H1 (cell line): Measurements from ENCODE around the gene SHLD1.

Experiments
- ATF2 ChIP-seq: IDR thresholded peaks from 2 replicates; pipeline ENCODE4 v1.6.1; 2012; ENCODE audit warnings: low read length, inconsistent platforms
- CTCF ChIP-seq, 3 experiments: IDR thresholded peaks; 1 replicate in 2 of 3; 2 replicates in 1 of 3; pipeline versions ENCODE4 v1.5.1 to v1.6.1; 2011; ENCODE audit warnings: low read length in 3 of 3, mild to moderate bottlenecking in 3 of 3, inconsistent platforms in 2 of 3, low read depth in 1 of 3, moderate library complexity in 1 of 3; ENCODE audit not compliant: insufficient read depth in 1 of 3; ENCODE audit errors: control extremely low read depth in 1 of 3
- EZH2 ChIP-seq: fragments of 200-600 bp; sonication (generic); IDR thresholded peaks from 2 replicates; pipeline ENCODE4 v1.7.1; 2012; ENCODE audit warnings: low read depth, mild to moderate bottlenecking, moderate library complexity, low read length, inconsistent platforms; ENCODE audit not compliant: severe bottlenecking
- HDAC2 ChIP-seq, 2 experiments: fragments of 300-600 bp in 1 of 2; sonication (generic) in 1 of 2; IDR thresholded peaks; 2 replicates each; pipeline ENCODE4 v1.6.1; 2011 to 2012; ENCODE audit warnings: low read depth in 2 of 2, low read length in 2 of 2, mild to moderate bottlenecking in 2 of 2, moderate library complexity in 2 of 2, borderline replicate concordance in 1 of 2, inconsistent platforms in 1 of 2
- KDM1A ChIP-seq: fragments of 200-600, 300-600 bp; sonication (generic); IDR thresholded peaks from 2 replicates; pipeline ENCODE4 v1.7.1; 2016; ENCODE audit warnings: mild to moderate bottlenecking, low read length, borderline replicate concordance
- POLR2A ChIP-seq, 2 experiments: IDR thresholded peaks; 1 replicate in 1 of 2; 2 replicates in 1 of 2; pipeline ENCODE4 v1.6.1; 2011; ENCODE audit warnings: low read depth in 2 of 2, low read length in 2 of 2, mild to moderate bottlenecking in 2 of 2; ENCODE audit errors: control extremely low read depth in 1 of 2
- POLR2AphosphoS5 ChIP-seq: IDR thresholded peaks from 2 replicates; pipeline ENCODE4 v1.6.1; 2011; ENCODE audit warnings: low read depth, low read length
- SUZ12 ChIP-seq: fragments of 200-600 bp; sonication (generic); IDR thresholded peaks from 2 replicates; pipeline ENCODE4 v1.6.1; 2012; ENCODE audit warnings: mild to moderate bottlenecking, inconsistent platforms, low read length, moderate library complexity, mixed read lengths
- TAF1 ChIP-seq: IDR thresholded peaks from 2 replicates; pipeline ENCODE4 v1.6.1; 2011; ENCODE audit warnings: mild to moderate bottlenecking, low read depth, low read length
- TAF7 ChIP-seq: optimal IDR thresholded peaks from 2 replicates; pipeline ENCODE3; 2011; ENCODE audit warnings: low read depth, mild to moderate bottlenecking, inconsistent platforms, low read length, moderate library complexity, borderline replicate concordance
- TBP ChIP-seq: IDR thresholded peaks from 2 replicates; pipeline ENCODE4 v1.6.1; 2011; ENCODE audit warnings: low read depth, low read length, improper control_type of control experiment
- YY1 ChIP-seq: IDR thresholded peaks from 2 replicates; pipeline ENCODE4 v1.6.1; 2011; ENCODE audit warnings: low read depth, mild to moderate bottlenecking, low read length
- TF ChIP-seq, protein P1 (sequence below): IDR thresholded peaks from 2 replicates; pipeline ENCODE4 v1.6.1; 2012; ENCODE audit warnings: inconsistent platforms

- TF ChIP-seq ATF2: no peak
- no peak for TF ChIP-seq HDAC2 (IDR thresholded peaks at IDR 0.05; ENCODE audit: borderline replicate concordance in 1 of 2, low read depth in 2 of 2, low read length in 2 of 2)
- no peak for TF ChIP-seq CTCF (IDR thresholded peaks at IDR 0.05; ENCODE audit: control extremely low read depth in 1 of 3, insufficient read depth in 1 of 3, low read depth in 1 of 3, low read length in 3 of 3)
- no peak for TF ChIP-seq KDM1A
- TF ChIP-seq POLR2AphosphoS5: no peak
- TF ChIP-seq YY1: no peak
- no peak for TF ChIP-seq TAF1
- TF ChIP-seq TAF7: no peak
- no peak for TF ChIP-seq EZH2
- TF ChIP-seq SUZ12: no peak
- TF ChIP-seq TBP: no peak
- no peak for TF ChIP-seq POLR2A (IDR thresholded peaks at IDR 0.05; ENCODE audit: control extremely low read depth in 1 of 2, low read depth in 2 of 2, low read length in 2 of 2)
- TF ChIP-seq, protein P1, sequence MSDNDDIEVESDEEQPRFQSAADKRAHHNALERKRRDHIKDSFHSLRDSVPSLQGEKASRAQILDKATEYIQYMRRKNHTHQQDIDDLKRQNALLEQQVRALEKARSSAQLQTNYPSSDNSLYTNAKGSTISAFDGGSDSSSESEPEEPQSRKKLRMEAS: no peak
These were observed 113.0 kb downstream of the SHLD1 start for GRCh38 chr20:5863040-5863833.
